GM10266 (cell line): ENCODE data around the gene TMEM131L.

Experiments
- DNase-seq: peaks from one replicate; pipeline ENCODE4 v3.0.0; 2012; ENCODE audit errors: extremely low spot score
- CTCF ChIP-seq: IDR thresholded peaks from 2 replicates; pipeline ENCODE4 v1.5.1; 2012; ENCODE audit warnings: mild to moderate bottlenecking, low read depth; ENCODE audit not compliant: control insufficient read depth, insufficient read depth; ENCODE audit errors: missing control alignments

Gene TMEM131L

GRCh38 chr4:153572609-153573008 is 106.4 kb downstream of the TMEM131L start:
- TF ChIP-seq CTCF = no peak
- no peak for DNase-seq

- DNase-seq = no peak
- TF ChIP-seq CTCF = no peak
Measured at GRCh38 chr4:153573221-153573620, 107.1 kb downstream of the TMEM131L start.

GRCh38 chr4:153573881-153574802 is 108.0 kb downstream of the TMEM131L start:
- peak; percentile 29 for DNase-seq
- TF ChIP-seq CTCF = peak; percentile 62

- TF ChIP-seq CTCF = no peak
- DNase-seq = no peak
Measured at GRCh38 chr4:153576443-153576774, 110.2 kb downstream of the TMEM131L start.

DNA sequence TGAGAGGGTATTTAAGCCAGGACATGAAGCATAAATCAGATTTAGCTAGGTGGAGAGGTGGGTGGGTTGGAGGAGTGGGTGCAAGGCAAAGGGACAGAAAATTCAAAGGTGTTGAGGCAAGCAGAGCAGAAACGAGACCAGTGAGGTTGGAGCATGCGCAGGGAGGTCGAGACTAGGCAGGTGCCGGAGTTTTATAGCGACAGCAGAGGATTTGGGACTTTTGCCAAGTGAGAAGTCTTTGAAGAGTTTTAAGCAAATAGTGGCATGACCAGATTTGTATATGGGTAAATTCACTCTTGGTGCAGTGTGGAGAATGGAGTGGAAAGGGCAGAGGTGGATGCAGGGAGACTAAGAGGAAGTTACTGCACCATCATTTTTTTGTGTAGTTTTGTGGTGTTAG is 110.9 kb downstream of the TMEM131L start:
- no peak for TF ChIP-seq CTCF
- DNase-seq = no peak

DNA sequence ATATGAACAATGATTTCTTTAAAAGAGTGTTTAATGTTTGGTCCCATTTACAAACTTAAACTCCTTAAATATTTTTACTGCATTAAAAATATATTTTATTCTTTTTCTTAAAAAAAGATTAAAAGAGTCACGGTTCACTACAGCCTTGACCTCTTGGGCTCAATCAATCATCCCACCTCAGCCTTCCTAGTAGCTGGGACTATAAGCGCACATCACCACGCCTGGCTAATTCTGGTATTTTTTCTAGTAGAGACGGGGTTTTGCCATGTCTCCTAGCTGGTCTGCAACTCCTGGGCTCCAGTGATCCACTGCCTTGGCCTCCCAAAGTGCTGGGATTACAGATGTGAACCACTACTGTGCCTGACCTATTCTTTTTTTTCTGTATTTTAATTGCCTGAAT is 113.2 kb downstream of the TMEM131L start:
- DNase-seq = no peak
- no peak for TF ChIP-seq CTCF

DNA sequence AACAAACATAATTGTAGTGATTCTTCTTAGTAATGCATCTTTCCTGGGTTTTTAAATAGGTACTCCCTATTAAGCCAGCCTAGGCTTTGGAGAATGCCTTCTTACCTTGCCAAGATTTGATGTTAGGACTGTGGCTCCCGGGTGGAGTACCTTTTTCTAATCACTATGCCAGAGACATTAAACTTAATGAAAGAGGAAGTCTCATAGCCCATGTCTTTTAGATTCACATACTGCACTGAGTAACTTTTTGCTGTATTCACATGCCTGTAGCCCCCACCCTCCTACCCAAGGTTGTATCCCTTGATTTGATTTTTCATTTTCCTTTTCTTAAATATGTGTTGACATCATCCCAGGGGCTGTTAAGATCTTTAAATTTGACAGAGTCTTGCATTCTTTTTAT is 113.7 kb downstream of the TMEM131L start:
- no peak for DNase-seq
- no peak for TF ChIP-seq CTCF
